Measurements from ENCODE around the gene IQSEC1.

DNA sequence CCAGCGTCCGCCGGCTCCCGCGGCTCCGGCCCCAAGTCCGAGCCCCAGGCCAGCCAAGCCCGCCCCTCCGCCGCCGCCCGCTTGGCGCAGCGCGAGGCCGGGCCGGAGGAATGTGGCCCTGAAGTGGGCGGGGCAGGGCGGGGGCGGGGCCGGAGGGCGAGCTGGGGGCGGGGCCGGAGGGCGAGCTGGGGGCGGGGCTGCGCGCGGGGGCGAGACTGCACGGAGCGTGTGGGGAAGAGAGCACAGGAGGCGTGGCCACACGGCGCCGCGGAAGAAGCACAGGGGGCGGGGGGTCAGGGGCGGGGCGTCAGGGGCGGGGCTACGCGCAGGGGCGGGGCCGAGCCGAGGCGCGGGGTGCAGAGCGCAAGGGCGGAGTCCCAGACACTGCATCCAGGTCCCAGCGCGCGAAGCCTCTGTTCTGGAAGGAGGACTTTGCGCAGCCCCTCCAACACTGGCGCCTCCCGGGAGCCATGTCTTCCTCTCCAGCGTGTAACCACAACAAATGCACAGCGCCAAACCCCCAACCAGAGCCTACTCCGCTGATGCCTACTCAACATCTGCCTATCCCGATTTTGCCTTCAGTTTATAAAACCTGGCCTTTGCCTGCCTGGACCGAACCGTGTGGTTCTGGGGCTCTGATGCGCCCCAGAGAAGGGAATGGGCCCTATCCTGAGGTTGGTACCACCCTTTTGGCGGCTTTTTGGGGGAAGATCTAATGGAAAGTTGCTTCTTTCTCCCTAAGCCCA lies 105.5 kb downstream of the IQSEC1 start:
- TF ChIP-seq, protein P1, sequence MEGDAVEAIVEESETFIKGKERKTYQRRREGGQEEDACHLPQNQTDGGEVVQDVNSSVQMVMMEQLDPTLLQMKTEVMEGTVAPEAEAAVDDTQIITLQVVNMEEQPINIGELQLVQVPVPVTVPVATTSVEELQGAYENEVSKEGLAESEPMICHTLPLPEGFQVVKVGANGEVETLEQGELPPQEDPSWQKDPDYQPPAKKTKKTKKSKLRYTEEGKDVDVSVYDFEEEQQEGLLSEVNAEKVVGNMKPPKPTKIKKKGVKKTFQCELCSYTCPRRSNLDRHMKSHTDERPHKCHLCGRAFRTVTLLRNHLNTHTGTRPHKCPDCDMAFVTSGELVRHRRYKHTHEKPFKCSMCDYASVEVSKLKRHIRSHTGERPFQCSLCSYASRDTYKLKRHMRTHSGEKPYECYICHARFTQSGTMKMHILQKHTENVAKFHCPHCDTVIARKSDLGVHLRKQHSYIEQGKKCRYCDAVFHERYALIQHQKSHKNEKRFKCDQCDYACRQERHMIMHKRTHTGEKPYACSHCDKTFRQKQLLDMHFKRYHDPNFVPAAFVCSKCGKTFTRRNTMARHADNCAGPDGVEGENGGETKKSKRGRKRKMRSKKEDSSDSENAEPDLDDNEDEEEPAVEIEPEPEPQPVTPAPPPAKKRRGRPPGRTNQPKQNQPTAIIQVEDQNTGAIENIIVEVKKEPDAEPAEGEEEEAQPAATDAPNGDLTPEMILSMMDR (IDR thresholded peaks at IDR 0.05; ENCODE audit: insufficient read depth, low read length, poor library complexity, severe bottlenecking): no peak
- no peak for TF ChIP-seq EZH2phosphoT487 (conservative IDR thresholded peaks at IDR 0.05; ENCODE audit: low read length)
